ENCODE data around the gene VEZF1. TPM values are rescaled to one million over a fixed set of nuclear protein-coding genes. Genes with fewer than 3 reads are reported as not detected.

Gene VEZF1
- total RNA-seq, 4 donors from 2014 or later, result 45.1 to 50.6 (median 47.6) TPM

DNA sequence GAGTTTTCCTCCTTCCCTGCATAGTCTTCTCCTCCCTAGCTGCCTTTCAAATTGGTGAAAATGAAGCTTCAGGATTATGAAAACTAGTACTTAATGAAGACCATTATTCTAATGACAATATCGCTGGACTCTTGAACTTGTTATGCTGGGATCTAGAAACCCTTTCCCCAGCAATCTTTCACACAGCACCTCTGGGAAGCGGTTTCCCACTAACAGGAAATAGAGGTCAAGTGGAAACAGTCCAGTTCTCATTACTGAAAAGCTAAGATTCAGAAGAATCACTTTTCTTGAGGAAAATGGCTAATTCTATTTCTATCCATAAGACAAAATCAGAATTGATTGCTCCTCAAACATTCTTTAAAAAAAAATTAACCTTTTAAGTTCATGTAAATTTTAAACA lies 2.0 kb upstream of the VEZF1 start:
- DNase-seq (ENCODE audit: low spot score) (no peak), ATAC-seq (ENCODE audit: low FRiP score) (no peak)
- TF ChIP-seq, protein P1, sequence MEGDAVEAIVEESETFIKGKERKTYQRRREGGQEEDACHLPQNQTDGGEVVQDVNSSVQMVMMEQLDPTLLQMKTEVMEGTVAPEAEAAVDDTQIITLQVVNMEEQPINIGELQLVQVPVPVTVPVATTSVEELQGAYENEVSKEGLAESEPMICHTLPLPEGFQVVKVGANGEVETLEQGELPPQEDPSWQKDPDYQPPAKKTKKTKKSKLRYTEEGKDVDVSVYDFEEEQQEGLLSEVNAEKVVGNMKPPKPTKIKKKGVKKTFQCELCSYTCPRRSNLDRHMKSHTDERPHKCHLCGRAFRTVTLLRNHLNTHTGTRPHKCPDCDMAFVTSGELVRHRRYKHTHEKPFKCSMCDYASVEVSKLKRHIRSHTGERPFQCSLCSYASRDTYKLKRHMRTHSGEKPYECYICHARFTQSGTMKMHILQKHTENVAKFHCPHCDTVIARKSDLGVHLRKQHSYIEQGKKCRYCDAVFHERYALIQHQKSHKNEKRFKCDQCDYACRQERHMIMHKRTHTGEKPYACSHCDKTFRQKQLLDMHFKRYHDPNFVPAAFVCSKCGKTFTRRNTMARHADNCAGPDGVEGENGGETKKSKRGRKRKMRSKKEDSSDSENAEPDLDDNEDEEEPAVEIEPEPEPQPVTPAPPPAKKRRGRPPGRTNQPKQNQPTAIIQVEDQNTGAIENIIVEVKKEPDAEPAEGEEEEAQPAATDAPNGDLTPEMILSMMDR (IDR thresholded peaks at IDR 0.05), result no peak

DNA sequence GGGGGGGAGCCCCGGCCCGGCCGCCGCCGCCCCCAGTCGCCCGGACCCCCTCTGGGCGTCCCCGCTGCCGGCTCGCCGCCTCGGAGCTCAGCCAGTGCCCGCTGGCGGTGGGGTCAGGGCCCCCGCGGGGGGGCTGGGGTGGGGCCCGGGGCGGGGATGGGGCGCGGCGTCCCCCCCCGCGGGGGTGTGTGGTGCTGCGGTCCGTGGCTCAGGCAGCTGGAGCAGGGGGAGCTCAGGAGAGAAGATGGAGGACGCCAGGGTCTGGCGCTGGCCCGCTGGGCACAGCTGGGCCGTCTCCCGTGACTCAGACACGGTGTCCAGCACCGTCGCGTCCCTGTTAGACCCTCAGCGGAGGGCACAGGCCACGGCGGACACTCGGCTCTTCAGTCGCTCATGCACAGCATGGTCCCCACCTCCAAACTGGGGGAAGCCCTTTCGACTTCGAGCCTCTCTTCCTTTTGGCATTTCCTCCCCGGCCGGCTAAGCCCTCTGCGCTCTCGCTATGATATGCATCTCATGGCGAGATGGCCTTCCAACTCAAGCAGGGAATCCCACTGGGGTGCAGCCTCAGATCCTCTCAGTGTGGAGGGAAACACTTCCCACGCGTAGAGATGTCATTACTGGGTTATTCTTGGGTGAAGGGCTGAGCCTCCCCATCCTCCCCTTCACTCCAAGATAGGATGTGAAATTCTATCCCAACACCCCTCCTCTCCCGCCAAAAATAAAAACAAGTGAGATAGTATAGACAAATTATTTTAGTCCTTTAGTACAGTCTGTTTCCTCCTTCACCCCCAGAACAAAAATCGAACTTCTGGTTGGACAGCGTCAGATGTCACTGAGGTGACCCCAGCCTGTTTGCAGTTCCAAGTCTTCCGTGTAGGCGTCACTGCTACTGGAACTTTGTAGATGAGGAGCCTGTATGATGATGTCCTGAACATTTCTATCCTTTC lies 522 bp upstream of the VEZF1 start:
- TF ChIP-seq, protein P1 (IDR thresholded peaks at IDR 0.05), result no peak
- ATAC-seq (ENCODE audit: low FRiP score), result peak; percentile 64
- no peak for DNase-seq (ENCODE audit: low spot score)

DNA sequence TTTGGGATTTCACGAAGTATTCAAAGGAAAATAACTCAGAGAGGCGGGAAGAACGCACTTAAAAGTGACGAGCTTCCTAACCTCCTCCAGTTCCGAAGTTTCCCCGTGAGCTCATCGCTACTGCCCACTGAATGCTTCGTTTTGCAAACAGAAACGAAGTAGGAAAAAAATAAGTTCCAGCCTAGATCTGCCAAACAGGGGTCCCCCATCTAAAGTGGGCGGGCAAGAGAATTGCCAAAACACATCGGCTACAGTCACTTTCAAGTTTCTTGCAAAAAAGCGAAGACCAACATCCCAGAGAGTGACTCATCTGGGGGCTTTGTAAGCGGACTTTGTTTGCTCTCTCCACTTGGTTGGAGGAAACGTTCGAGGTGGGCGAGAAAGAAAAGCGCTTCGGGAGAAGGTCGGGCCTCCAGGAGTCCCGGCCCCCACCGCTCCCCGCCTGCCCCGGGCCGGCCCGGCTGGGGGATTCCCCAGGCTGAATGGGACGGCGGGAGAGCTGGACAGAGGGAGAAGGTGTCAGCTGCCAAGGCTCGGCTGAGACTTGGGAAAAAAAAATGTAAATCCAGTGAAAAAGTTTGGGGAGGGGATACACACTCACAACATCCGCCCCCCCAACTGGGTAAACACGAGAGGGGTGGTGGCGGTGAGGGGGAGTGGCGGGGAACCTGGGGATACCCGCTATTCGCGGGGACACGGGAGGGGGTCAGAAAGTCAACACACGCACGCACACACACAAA lies 1.0 kb downstream of the VEZF1 start:
- ATAC-seq (ENCODE audit: low FRiP score) (peak; percentile 51), DNase-seq (ENCODE audit: low spot score) (no peak)
- TF ChIP-seq, protein P1 (IDR thresholded peaks at IDR 0.05), result no peak

DNA sequence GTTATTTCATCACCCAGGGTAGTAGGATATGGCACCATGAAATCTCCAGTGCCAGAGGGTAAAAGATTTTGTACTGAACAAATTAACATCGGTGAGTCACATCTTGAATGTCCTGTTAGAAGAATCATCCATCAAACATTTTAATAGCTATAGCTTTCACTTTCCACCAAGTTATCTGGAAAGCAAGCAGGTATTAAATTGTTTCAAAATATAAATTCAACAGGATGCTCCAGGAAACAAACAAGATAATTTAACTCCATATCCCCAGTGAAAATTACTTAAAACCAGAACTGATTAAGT lies 2.4 kb downstream of the VEZF1 start:
- TF ChIP-seq, protein P1 (IDR thresholded peaks at IDR 0.05), result no peak
- DNase-seq (ENCODE audit: low spot score) (no peak), ATAC-seq (ENCODE audit: low FRiP score) (no peak)

DNA sequence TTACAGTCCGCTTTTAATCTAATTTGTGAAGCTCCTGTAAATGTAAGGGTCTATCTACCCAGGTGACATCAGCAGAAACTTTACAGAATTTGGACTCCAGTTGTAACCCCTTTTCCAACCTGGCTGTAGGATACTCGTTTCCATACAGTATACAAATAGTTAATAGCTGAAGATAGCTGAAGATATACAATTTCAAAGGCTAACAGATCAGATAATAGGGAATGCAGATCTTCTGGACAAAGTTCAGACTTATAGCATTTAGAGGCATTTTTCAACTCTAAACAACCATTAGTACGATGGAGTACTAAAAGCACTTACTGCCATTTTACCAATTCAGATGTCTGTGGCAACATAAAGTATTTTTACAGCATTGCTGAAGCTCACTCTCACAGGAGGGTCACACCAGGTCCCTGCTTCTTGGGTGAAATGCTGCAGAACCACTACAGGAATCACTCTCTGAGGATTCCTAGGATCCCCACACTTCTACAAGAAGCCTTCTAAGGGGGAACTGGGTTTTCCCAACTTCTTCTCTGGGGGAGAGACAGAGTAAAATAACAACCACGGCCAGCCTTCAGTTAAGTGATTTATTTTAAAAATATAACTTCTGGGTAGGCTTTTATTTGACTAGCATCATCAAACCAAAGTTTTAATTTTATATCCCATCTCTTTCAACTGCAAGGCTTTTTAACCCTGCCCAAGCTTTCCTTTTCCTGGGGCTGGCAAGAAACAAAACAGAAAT lies 2.9 kb downstream of the VEZF1 start:
- no peak for DNase-seq (ENCODE audit: low spot score)
- TF ChIP-seq, protein P1 (IDR thresholded peaks at IDR 0.05), result no peak
- no peak for ATAC-seq (ENCODE audit: low FRiP score)

DNA sequence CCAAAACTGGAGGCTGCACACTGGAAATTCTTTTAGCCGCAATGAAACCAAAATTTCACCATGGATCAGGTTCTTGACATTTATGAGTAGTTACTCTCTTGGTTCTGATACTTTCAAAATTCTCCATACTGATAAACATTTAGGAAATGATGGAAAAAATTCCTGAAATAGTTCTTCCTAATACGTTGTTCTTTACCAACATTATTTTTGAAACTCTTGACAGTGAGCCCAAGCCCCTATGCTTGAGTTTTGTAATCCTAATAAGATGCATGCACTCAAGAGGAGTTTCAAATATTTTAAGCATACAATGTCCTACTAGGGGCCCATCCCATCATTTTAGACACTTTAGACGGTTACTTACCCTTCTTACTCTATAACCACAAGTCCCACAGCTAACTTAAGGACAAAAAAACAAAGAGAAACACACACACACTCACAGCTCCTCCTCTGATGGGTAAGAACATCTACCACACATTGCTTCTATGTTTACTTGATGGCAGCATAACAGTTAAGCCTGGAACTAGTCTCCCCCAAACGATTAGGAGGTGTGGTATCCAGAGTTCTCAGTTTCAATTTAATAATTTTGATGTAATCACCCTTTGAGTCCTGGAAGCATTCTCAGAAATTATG lies 3.7 kb downstream of the VEZF1 start:
- TF ChIP-seq, protein P1 (IDR thresholded peaks at IDR 0.05), result no peak
- no peak for ATAC-seq (ENCODE audit: low FRiP score)
- no peak for DNase-seq (ENCODE audit: low spot score)
